ENCODE measurements around the gene MAP6.
A peak's percentile ranks its signal among the peaks of the same experiment; 100 is the strongest.

Gene MAP6

DNA sequence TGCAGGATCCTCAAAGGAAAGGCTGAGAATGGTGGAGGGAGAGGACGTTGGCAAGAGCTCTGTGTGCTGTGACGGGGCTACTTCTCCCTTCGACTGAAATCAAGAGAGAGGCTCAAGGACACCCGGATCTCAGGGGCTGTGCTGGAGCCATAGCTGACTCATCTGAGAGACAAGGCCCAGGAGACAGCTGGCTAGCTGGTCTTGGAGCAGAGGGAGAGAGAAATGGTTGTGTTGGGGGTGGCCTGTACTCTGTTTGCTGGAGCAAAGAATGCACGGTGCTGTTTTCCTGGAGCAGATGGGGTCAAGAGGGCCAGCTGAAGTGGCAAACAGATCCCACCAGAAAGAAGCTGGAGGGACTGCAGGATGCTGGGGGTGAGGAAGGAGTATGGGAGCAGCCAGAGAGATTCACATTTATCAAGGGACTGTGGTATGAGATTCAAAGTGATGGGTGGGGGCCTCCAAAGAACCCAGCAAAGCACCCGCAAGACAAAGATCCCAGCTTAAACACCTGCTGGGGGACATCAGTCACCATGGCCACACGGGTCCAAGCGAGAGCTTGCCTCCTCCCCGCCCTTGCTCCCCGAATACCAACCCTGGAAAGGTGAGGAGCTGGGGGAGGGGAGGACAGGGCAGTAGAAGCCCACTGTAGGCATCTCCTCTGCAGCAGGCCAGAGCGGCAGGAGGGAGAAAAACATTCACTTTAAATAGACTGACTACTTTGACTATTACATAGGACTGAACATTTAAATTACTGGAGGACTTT lies 40.8 kb downstream of the MAP6 start:
- no peak for DNase-seq

DNA sequence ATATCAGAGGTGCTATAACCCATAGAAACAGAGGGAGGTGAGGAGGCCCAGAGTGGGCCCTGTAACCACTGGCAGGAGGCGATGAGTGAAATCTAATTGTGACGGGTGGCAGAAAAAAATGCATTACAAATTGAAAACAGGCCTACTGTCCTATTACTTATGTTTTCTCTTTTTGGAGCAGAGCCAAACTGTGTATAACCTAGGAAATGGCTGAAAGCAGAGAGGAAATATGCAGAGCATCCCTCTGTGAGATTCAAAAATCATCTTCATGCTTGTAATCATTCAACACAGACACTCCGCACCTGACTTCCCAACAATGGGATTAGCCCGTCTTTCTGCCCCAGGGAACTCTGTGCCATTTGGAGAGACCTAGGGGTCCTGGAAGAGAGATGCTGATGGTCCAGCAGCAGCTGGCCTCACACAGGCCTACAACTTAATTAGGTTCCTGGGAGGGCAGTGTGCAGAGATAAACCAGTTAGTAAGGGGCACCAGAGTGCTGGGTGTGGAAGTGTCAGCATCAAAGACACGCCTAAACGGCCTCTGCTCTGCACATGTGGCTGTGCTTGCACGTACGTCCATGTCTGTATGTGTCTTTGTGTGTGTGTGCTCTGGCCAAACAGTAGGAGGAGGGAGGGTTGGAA lies 41.8 kb downstream of the MAP6 start:
- DNase-seq, result no peak

DNA sequence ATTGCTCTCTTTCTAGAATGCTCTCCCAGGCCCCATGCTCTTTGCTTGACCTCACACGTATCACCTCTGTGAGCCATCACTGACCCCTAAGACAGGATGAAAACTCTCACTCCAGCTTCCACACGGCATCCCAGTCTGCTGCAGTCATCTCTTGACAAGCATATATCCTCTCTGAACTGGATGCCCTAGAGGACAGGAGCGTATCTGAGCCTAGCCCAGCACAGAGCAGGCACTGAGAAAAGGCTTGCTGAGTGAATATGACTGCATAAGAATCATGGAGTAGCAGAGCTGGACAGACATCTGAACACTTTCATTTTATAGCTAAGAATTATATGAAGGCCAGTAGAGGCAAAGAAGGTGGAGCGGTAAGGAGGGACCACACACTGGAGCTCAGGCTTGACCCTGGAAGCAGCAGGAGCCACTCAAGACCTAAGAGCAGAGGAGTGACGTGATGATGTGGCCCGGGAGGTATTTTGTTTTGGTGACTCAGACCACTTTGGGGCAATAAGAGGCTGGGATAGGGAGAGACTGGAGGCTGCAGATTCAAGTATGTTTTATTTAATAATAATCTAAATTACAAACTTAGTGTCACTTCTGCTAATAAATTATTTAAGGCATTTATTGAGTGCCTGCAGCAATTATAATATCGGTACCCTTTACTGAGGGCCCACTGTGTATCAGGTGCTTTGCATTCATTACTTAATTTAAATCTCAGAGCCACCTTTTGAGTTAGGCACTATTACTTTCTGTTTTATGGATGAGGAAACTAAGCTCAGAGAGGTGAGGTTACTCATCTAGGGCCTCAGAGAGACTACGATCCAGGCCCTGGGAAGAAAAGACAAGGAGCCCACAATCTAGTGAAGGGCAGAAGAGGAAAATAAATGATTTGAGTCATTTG lies 42.6 kb downstream of the MAP6 start:
- peak; percentile 92 for DNase-seq

DNA sequence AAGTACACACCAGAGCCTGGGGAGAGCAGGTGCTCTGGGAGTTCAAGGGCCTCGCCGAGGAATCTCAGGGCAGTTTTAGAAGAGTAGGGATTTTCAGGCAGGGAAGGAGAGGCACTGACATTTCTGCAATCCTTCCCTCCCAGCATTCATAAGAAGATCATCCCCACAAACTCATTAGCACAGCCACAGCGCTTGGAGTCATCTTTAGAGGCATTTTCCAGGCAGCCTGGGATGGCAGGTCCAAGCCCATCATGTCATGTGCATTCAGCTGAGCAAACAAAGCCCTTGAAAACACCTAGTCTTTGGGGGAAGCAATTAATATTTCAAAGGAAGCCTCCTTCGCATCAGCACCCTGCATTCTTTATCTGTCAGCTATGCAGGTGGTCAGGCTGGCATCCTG lies 43.8 kb downstream of the MAP6 start:
- peak; percentile 86 for DNase-seq

DNA sequence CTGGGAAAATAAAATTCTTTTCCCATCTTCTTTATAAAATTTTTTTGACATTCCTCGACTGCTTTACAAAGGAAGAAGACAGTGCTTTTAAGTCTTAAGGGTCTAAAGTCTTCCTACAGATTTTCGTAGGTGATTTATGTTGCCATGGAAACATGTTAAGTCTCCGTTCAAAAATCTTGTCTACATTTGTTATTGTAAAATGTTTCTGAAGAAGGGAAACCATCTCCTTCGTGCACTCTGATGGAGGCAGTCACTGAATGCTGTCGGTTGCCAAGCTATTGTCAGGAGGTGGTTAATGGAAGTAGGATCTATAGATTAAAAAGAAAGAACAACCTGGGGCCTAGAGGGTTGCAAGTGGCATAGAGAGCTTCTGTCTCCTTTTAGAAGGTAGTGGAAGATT lies 52.6 kb downstream of the MAP6 start:
- no peak for DNase-seq

DNA sequence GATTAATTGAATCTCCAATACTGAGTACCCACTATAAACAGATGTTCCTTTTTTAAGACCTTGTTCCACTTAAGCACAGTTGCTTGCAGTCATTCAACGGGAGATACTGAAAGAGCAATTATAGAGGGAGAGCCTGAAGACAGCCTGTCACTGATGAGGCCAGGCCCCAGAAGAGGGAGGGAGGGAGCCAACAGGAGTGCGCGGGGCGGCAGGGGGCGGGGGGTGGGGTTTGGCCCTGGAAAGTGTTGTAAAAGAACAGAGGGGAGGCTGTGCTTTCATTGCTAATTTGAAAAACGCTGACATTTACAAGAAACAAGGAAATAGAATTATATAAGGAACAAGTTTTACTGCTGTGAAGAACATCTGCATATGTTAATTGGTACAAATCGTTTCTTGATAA lies 53.1 kb downstream of the MAP6 start:
- DNase-seq, result no peak

DNA sequence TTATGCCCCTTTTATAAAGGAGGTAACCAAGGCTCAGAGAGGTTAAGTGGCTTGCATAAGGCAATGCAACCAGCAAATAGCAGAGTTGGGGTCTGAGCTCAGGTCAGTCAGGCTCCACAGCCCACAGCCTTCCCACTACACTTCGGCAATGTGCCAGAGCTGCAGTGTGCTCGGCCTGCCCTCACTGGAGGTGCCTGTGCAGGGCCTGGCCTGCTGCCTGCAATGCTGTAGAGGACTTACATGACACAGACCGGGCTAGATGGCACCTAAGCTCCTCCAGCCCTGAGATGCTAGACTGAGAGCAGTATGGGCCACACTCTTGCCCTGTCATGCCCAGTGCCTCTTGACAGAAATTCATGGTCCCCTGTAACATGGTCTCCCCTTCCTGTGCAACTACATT lies 57.0 kb downstream of the MAP6 start:
- no peak for DNase-seq

DNA sequence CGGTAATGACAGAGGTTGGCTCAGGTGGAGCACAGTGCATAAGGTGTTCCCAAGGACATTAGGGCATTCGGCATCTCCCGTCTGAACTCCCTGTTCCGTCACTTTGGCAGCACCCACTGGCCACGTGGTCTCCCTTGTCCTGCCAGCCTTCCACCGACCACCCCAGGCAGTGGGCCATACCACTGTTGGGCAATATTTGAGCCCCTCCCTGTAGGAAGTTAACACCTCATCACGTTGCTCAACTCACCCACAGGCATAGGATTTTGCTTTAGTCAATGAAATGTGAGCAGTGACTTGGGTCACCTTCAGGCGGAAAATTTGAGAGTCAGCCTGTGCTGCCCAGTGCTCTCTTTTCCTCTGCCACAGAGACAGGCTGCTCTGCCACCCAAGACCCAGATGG lies 62.7 kb downstream of the MAP6 start:
- DNase-seq, result no peak

DNA sequence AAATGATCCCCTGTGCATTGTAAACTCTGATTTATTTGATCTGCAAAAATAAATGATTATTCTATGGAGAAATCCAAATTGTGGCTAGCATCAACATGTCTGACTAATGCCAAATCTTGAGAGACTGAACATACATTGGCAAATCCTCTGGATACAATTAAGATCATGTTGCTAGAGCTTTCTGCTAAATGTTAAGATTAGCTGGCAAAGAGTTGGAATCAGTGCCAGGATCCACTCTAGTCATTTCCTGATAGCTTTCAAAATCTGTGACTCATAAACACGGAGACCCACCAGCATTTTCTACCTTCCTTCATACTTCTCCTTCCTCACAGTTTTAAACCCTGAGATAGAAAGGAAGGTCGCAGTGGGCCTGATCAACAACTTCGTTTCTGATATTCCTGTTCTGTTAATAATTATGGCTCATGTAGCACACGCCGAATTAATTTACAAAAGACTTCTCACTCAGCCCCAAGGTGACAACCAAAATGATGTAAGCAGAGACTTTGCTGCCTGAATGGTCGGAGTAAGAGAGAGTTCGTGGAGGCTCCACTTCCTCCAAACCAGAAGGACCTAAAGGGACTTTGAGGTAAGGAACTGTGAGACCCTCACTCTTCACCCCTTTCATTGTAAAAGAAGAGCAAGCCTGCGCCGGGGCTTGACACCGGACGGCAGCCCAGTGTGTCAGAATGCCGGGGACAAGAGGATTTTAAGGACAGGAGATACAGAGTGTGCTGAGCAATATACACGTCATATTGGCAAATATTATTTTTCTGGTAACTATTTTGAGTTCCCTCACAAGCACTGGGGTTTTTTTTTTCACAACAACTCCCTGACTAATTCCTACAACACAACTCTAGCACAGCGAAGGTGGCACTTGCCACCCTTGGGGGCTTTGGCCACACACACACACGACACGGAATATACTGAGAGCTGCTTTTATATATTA lies 64.8 kb downstream of the MAP6 start:
- peak; percentile 24 for DNase-seq

DNA sequence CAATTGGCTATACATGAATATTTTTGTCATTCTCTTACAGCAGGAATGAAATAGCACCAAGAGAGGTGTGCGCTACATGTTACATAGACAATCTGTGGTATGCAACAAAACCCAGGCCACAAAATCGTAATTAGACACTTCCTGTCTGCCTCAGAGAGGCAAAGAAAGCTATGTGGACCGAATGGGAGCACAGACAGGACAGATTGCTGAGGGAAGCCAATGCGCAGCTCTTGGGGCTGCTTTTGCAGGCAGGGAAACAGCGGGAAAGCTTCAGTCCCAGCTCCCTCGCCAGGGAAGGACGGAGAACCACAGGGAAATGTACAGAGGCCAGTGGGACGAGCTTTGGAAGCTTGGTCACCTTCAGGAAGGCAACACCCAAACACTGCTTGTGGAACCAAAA lies 65.9 kb downstream of the MAP6 start:
- no peak for DNase-seq

DNA sequence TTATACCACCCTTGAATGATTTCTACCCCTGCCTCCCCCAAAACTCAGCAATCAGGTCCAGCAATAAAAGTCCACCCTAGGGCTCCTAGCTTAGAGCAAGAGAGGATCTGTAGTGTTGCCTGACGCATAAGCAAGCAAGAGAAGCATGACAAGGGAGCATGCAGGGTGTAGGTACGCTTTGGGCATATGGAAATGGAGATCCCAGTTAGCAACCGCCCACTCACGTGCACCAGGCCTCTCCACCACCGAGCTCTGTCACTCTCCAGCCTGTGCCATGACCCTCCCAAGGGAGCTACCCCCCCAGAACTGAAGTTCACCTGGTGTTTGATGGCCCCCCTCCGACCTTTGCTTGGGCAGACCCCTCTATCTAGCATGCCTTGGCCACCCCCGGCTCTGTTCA lies 67.3 kb downstream of the MAP6 start:
- no peak for DNase-seq

DNA sequence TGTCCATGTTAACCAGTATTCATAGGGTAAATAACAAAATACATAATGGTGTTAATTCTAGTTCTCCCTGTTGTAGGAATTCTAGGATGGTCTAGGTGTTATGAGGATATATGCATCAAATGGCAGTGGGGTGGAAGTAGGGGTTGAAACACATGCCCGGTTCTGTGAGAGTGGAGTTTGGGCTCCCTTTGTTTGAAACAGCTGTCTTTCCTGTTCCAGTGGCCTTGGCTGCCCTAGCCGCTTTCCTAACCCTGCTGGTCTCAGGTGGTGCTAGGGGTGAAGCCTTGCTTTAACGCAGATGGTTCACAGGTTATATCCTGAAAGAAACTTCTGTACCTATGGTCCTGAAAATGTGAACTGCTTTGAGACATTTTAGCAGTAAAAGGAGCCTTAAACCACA lies 68.5 kb downstream of the MAP6 start:
- no peak for DNase-seq

DNA sequence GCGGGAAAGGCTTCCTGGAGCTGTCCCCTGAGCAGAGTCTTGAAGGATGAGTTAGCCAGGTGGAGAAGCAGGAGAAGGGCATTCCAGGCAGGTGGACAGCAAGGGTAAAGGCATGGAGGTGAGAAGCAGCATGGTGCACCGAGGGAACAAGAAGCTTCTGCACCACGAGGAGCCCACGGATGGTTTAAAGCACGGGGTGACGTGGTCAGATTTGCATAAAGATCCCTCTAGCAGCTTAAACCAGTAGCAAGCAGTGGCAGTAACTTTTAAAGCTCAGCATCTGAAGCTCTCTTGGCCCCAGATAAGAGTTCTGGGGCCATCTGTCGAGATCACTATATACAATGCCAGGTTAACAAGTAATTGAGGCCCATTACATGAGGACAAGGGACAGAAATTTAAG lies 69.9 kb downstream of the MAP6 start:
- DNase-seq, result no peak

DNA sequence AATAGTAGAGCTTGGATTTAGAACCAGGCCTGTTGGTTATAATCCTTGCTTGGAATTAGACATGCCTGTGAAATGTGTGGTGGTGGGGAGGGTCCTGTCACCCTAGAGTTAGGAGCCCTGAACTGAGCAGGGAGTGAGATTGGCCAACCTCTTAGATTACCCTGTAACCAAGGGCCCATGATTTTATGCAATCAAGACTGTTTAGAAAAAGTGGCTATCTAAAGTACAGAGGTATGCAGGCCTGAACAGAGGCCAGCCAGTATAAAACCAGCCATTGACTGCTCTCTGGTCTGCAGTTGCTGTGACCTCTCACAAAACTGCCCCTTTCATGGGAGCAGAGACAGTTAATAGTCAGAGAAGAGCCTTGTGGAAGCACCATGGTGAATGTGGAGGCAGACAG lies 70.6 kb downstream of the MAP6 start:
- no peak for DNase-seq

DNA sequence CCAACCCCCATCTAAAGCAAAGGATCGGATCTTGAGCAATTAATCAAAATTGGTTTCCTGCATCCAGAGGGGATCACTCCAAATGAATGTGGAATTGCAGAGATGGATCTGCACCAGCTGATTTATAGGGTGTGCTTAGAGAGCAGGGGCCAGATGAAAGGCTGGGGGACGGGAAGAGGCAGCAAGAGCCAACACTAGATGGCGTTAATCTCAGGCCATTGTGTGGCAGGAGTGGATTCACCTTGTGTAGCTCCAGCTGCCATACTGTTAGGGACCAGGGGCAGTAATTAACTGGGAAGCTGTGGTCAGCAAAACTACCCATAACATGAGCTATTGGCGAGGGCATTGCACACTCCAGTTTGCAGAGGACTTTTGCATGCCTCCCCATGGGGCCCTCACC lies 71.2 kb downstream of the MAP6 start:
- peak; percentile 36 for DNase-seq

DNA sequence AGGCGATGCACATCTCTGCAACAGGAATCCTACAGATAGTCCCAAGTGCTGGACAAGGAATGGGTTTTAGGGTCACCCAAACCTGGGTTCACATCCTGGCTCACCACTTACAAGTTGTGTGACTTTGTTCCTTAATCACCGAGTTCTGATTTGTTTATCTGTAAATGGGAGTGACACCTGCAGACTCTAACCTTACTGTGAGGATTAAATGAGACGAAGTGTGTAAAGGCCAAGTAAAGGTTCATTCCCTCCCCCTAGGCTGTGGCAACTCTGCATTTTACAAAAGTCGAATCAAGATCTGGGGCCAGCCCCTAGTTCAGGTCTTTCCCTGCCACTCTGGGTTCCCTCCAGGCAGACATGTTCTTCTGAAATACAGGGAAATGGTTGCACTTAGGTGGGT lies 71.9 kb downstream of the MAP6 start:
- no peak for DNase-seq

DNA sequence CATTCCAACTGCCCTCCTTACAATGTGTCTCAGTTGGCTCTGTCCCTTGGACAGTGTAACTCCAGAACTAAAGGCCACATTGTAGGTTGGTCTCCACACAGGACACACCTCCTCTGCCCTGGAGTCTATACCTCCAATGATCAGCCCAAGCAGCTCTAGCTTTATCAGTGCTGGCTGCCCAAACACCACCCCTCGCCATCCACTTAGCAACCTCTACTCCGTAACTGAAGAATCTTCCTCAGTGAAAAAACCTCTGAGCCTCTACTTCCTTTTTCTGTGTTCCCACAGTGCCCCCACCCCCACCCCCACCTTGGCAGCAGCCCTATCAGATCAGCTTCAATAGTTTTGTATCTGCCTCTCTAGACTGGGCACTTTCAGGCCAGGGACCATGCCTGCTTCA lies 73.4 kb downstream of the MAP6 start:
- no peak for DNase-seq

DNA sequence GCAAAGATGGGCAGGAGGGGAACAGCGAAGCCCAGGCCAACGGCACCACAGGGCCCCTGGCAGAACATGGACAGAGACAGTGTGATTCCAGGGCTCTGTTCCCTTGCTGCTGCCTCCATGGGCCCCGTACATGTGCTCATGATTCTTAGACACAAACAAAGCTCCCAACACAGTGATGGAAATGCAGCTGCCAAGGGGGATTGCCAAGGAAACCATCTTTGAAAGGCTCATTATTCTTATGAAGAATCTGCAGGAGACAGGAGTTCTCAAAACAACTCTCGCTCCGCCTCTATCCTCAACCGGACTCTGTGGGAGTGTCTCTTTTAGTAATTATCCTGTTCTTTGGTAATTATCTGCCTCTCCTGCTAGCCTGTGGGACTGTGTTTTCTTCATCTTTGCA lies 74.6 kb downstream of the MAP6 start:
- DNase-seq, result peak; percentile 46

DNA sequence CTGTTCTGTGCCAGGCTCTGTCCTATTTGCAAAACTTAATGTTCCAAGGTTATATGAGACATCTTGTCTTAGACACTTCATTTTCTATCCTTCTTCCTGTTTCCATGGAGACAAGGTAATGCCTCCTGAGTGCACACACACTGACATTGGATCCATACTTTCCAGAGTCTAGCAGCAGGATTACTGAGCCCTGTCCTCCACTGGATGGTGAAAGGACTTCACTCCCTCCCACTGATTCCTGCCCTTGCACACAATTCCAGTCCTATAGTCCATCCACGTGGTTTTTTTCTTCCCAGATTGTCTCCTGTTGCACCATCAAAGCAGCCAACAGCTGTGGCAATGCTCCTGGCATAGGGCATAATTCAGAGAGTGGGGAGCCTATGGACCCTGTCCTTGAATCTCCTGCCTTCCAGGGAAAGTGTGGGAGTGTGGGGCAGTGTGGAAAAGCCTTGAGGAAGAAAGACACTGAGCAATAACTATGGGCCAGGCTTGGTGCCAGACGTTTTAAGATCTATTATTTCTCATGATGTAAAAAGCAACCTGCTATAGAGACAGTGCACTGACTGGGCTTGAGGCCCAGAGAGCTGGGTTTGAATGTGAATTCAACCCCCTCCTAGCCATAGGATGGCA lies 75.4 kb downstream of the MAP6 start:
- peak; percentile 99 for DNase-seq

DNA sequence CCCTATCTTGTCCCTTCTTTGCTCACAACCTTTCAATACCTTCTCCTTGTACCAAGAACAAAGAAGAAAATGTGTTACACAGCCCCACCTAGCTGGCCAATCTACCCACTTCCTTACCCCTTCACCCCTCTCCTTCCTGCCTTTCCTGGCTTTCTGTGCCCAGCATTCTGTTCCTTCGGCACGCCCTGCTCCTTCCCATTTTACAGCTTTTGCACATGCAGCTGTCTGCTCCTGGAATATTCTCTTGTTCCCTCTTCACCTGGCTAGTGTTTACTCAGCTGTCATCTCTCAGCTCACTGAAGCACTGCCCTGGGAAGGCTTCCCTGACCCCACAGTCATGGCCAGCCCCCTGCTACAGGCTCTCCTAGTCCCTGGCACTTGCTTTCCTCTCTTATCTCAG lies 76.1 kb downstream of the MAP6 start:
- peak; percentile 99 for DNase-seq

DNA sequence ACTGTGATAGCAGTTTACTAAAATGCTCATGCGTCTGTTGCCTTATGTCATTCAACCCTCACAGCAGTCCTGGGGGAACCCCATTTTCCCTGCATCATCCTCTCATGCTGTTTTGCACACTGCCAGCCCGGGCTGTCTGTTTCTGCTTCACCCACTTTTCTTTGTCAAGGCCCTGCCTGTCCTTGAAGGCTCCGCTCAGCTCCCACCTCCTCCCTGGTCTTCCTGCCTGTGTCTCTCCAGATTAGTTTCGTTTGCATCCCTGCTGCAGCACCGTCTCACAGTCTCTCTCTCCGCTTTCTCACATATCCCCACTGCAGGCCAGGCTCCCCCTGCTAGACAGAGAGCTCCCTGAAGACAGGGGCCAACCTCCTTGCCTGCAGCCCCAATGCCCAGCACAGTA lies 76.9 kb downstream of the MAP6 start:
- DNase-seq, result peak; percentile 57

DNA sequence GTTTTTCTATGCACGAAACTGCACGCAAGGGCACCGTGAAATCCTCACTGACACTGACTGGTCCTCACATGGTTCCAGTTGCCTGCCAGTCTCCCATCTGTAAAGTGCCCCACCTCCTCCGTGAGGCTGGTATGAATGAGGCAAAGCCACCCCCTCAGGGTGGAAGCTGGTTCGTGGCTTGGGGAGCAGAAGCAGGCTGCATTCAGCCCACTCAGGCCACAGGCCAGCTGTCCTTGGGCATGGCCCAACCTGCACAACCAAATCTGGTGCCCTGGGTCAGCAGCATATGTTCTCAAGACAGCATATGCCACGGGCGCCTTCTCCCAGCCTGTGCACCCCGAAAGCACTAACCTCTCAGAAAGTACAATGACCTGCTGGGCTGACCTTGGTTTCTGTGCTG lies 77.5 kb downstream of the MAP6 start:
- DNase-seq, result no peak

All from DMS79 treated with DMSO at 0.1 percent for 48 hours (cell line).